ENCODE measurements around the gene CDKAL1.
"Not testable (repeated sequence)": the region's sequence is repeated elsewhere in the genome, so short reads cannot be mapped to it uniquely, and the experiment has no call there.

CDKAL1 gene

GRCh38 chr6:21073318-21073839 is 539.1 kb downstream of the CDKAL1 start:
- no peak for DNase-seq (ENCODE audit: low spot score)

GRCh38 chr6:21074484-21074883 is 540.2 kb downstream of the CDKAL1 start:
- DNase-seq (ENCODE audit: low spot score) = no peak

GRCh38 chr6:21075986-21076385 is 541.7 kb downstream of the CDKAL1 start:
- no peak for DNase-seq (ENCODE audit: low spot score)

- DNase-seq (ENCODE audit: low spot score) = no peak
These were observed 544.2 kb downstream of the CDKAL1 start for GRCh38 chr6:21078497-21078896.

- no peak for DNase-seq (ENCODE audit: low spot score)
These were observed 545.3 kb downstream of the CDKAL1 start for GRCh38 chr6:21079468-21080048.

GRCh38 chr6:21080221-21080620 is 546.0 kb downstream of the CDKAL1 start:
- no peak for DNase-seq (ENCODE audit: low spot score)

GRCh38 chr6:21082091-21082490 is 547.8 kb downstream of the CDKAL1 start:
- DNase-seq (ENCODE audit: low spot score) = no peak

GRCh38 chr6:21083708-21084107 is 549.5 kb downstream of the CDKAL1 start:
- no peak for DNase-seq (ENCODE audit: low spot score)

- no peak for DNase-seq (ENCODE audit: low spot score)
These were observed 550.4 kb downstream of the CDKAL1 start for GRCh38 chr6:21084656-21085055.

- DNase-seq (ENCODE audit: low spot score) = no peak
These were observed 551.0 kb downstream of the CDKAL1 start for GRCh38 chr6:21085211-21085610.

- DNase-seq (ENCODE audit: low spot score) = no peak
These were observed 551.4 kb downstream of the CDKAL1 start for GRCh38 chr6:21085643-21086042.

- DNase-seq (ENCODE audit: low spot score) = no peak
These were observed 552.9 kb downstream of the CDKAL1 start for GRCh38 chr6:21087188-21087587.

- no peak for DNase-seq (ENCODE audit: low spot score)
These were observed 557.2 kb downstream of the CDKAL1 start for GRCh38 chr6:21091411-21091810.

GRCh38 chr6:21092231-21092772 is 558.0 kb downstream of the CDKAL1 start:
- not testable (repeated sequence) for DNase-seq (ENCODE audit: low spot score)

- no peak for DNase-seq (ENCODE audit: low spot score)
These were observed 561.2 kb downstream of the CDKAL1 start for GRCh38 chr6:21095462-21095861.

GRCh38 chr6:21098134-21098533 is 563.9 kb downstream of the CDKAL1 start:
- no peak for DNase-seq (ENCODE audit: low spot score)

- no peak for DNase-seq (ENCODE audit: low spot score)
These were observed 564.5 kb downstream of the CDKAL1 start for GRCh38 chr6:21098744-21099143.

GRCh38 chr6:21099338-21100314 is 565.4 kb downstream of the CDKAL1 start:
- no peak for DNase-seq (ENCODE audit: low spot score)

- DNase-seq (ENCODE audit: low spot score) = no peak
These were observed 566.7 kb downstream of the CDKAL1 start for GRCh38 chr6:21100991-21101390.

- DNase-seq (ENCODE audit: low spot score) = no peak
These were observed 567.4 kb downstream of the CDKAL1 start for GRCh38 chr6:21101694-21102093.

GRCh38 chr6:21102201-21102600 is 567.9 kb downstream of the CDKAL1 start:
- no peak for DNase-seq (ENCODE audit: low spot score)

GRCh38 chr6:21102624-21103023 is 568.4 kb downstream of the CDKAL1 start:
- no peak for DNase-seq (ENCODE audit: low spot score)

All from CD4-positive, alpha-beta T cell treated with Interleukin-15 for 4 hours (primary cell).